H9 (cell line): ENCODE results near the gene TADA2B. TPM values are rescaled to one million over a fixed set of nuclear protein-coding genes. Genes with fewer than 3 reads are reported as not detected.

Experiments
- DNase-seq: peaks from one replicate; pipeline ENCODE4 v3.0.0-alpha.2; 2017
- H2AFZ ChIP-seq: one replicate; pipeline ENCODE4 v1.6.1; 2013; ENCODE audit warnings: mild to moderate bottlenecking, low read length, control low read depth, moderate library complexity
- H2AK5ac ChIP-seq: 2 replicates; pipeline ENCODE4 v1.6.1; 2013; ENCODE audit warnings: low read length, control low read depth, mixed read lengths; ENCODE audit not compliant: insufficient read length
- H2BK120ac ChIP-seq: one replicate; pipeline ENCODE4 v1.6.1; 2013; ENCODE audit warnings: low read depth, mild to moderate bottlenecking, low read length, control low read depth, inconsistent platforms; ENCODE audit not compliant: poor library complexity, severe bottlenecking
- H2BK12ac ChIP-seq: 2 replicates; pipeline ENCODE4 v1.6.1; 2013; ENCODE audit warnings: low read length, control low read depth, mixed read lengths, low read depth; ENCODE audit not compliant: insufficient read length
- H2BK15ac ChIP-seq: 2 replicates; pipeline ENCODE4 v1.6.1; 2013; ENCODE audit warnings: low read depth, low read length, control low read depth
- H2BK20ac ChIP-seq: one replicate; pipeline ENCODE4 v1.6.1; 2013; ENCODE audit warnings: low read depth, mild to moderate bottlenecking, low read length, control low read depth, inconsistent platforms; ENCODE audit not compliant: poor library complexity, severe bottlenecking
- H2BK5ac ChIP-seq: 2 replicates; pipeline ENCODE4 v1.6.1; 2013; ENCODE audit warnings: low read length, control low read depth, mixed read lengths; ENCODE audit not compliant: insufficient read length
- H3K14ac ChIP-seq: 2 replicates; pipeline ENCODE4 v1.6.1; 2013; ENCODE audit warnings: low read length, control low read depth; ENCODE audit not compliant: insufficient read depth
- H3K18ac ChIP-seq: 2 replicates; pipeline ENCODE4 v1.6.1; 2013; ENCODE audit warnings: low read depth, mild to moderate bottlenecking, mixed read lengths, low read length, control low read depth; ENCODE audit not compliant: insufficient read length
- H3K23ac ChIP-seq: 2 replicates; pipeline ENCODE4 v1.6.1; 2013; ENCODE audit warnings: low read length, control low read depth, mixed read lengths, low read depth; ENCODE audit not compliant: insufficient read length
- H3K23me2 ChIP-seq: 2 replicates; pipeline ENCODE4 v1.6.1; 2013; ENCODE audit warnings: low read depth, mild to moderate bottlenecking, mixed read lengths, low read length, control low read depth; ENCODE audit not compliant: insufficient read length, poor library complexity, severe bottlenecking
- H3K27ac ChIP-seq: 2 replicates; pipeline ENCODE4 v1.5.1; 2013; ENCODE audit warnings: low read length, control low read depth, mixed read lengths, low read depth; ENCODE audit not compliant: insufficient read length
- H3K27me3 ChIP-seq: 2 replicates; pipeline ENCODE4 v1.6.1; 2013; ENCODE audit warnings: low read length, control low read depth, inconsistent platforms; ENCODE audit not compliant: insufficient read depth
- H3K4ac ChIP-seq: 2 replicates; pipeline ENCODE4 v1.6.1; 2013; ENCODE audit warnings: low read depth, mild to moderate bottlenecking, control low read depth, inconsistent platforms, low read length, moderate library complexity
- H3K4me1 ChIP-seq: 2 replicates; pipeline ENCODE4 v1.6.1; 2013; ENCODE audit warnings: low read length, control low read depth, inconsistent platforms; ENCODE audit not compliant: insufficient read depth
- H3K4me2 ChIP-seq: 2 replicates; pipeline ENCODE4 v1.6.1; 2013; ENCODE audit warnings: low read length, control low read depth, mixed read lengths; ENCODE audit not compliant: insufficient read length, insufficient read depth
- H3K56ac ChIP-seq: 2 replicates; pipeline ENCODE4 v1.6.1; 2013; ENCODE audit warnings: low read depth, mild to moderate bottlenecking, mixed read lengths, low read length, control low read depth; ENCODE audit not compliant: insufficient read length
- H3K79me1 ChIP-seq: 2 replicates; pipeline ENCODE4 v1.6.1; 2013; ENCODE audit warnings: low read depth, mild to moderate bottlenecking, moderate library complexity, low read length, control low read depth, inconsistent platforms; ENCODE audit not compliant: insufficient read depth, poor library complexity, severe bottlenecking
- H3K79me2 ChIP-seq: 2 replicates; pipeline ENCODE4 v1.6.1; 2013; ENCODE audit warnings: low read length, control low read depth, inconsistent platforms; ENCODE audit not compliant: insufficient read depth
- H3K9ac ChIP-seq: 2 replicates; pipeline ENCODE4 v1.6.1; 2013; ENCODE audit warnings: low read length, control low read depth, mixed read lengths; ENCODE audit not compliant: insufficient read length; ENCODE audit errors: extremely low read depth
- H3K9me3 ChIP-seq: one replicate; pipeline ENCODE4 v1.6.1; 2013; ENCODE audit warnings: low read depth, low read length, inconsistent platforms; ENCODE audit not compliant: control insufficient read depth
- H3T11ph ChIP-seq: one replicate; pipeline ENCODE4 v1.6.1; 2013; ENCODE audit warnings: mild to moderate bottlenecking, low read length, control low read depth, inconsistent platforms
- H4K20me1 ChIP-seq: one replicate; pipeline ENCODE4 v1.6.1; 2013; ENCODE audit not compliant: control insufficient read depth, insufficient read length, insufficient read depth
- H4K5ac ChIP-seq: 2 replicates; pipeline ENCODE4 v1.6.1; 2013; ENCODE audit warnings: low read depth, mild to moderate bottlenecking, mixed read lengths, low read length, control low read depth; ENCODE audit not compliant: insufficient read length
- H4K8ac ChIP-seq: replicated peaks from 2 replicates; pipeline ENCODE4 v1.6.1; 2013; ENCODE audit warnings: low read length, control low read depth, mixed read lengths, low read depth; ENCODE audit not compliant: insufficient read length
- H4K91ac ChIP-seq: 2 replicates; pipeline ENCODE4 v1.6.1; 2013; ENCODE audit warnings: low read depth, mild to moderate bottlenecking, moderate library complexity, mixed read lengths, low read length, control low read depth; ENCODE audit not compliant: insufficient read length
- H3K27ac Mint-ChIP-seq, 3 experiments: 2 replicates in 2 of 3; 3 replicates in 1 of 3; pipeline ENCODE4 v1.8.0; 2020 to 2021; ENCODE audit warnings: mixed read lengths in 3 of 3, mild to moderate bottlenecking in 1 of 3, moderate library complexity in 1 of 3
- H3K27me3 Mint-ChIP-seq: 2 replicates; pipeline ENCODE4 v1.8.0; 2021; ENCODE audit warnings: low read depth, mild to moderate bottlenecking, moderate library complexity, mixed read lengths
- H3K36me3 Mint-ChIP-seq, 3 experiments: 2 replicates in 2 of 3; 3 replicates in 1 of 3; pipeline ENCODE4 v1.8.0; 2020 to 2021; ENCODE audit warnings: low read depth in 3 of 3, mixed read lengths in 3 of 3; ENCODE audit not compliant: insufficient read depth in 1 of 3
- H3K4me1 Mint-ChIP-seq, 2 experiments: 2 replicates each; pipeline ENCODE4 v1.8.0; 2020; ENCODE audit warnings: mixed read lengths in 2 of 2
- H3K4me3 Mint-ChIP-seq, 2 experiments: 2 replicates in 1 of 2; 3 replicates in 1 of 2; pipeline ENCODE4 v1.8.0; 2020 to 2021; ENCODE audit warnings: mild to moderate bottlenecking in 2 of 2, mixed read lengths in 2 of 2, moderate library complexity in 1 of 2
- H3K9me3 Mint-ChIP-seq, 2 experiments: 2 replicates in 1 of 2; 3 replicates in 1 of 2; pipeline ENCODE4 v1.8.0; 2020; ENCODE audit warnings: mild to moderate bottlenecking in 2 of 2, mixed read lengths in 2 of 2, moderate library complexity in 1 of 2
- CTCF ChIP-seq: fragments of 200-600 bp; sonication (generic); conservative IDR thresholded peaks from 3 replicates; pipeline ENCODE4 v1.8.0; 2021; ENCODE audit warnings: antibody characterized with exemption, mild to moderate bottlenecking
- WGBS: extraction: QIAGEN DNeasy Blood & Tissue Kit; methylation state at CpG from one replicate; pipeline ENCODE4 v1.1.7; 2013; ENCODE audit warnings: missing lambda C conversion rate, low lambda C conversion rate, mixed read lengths; ENCODE audit not compliant: insufficient read length; ENCODE audit errors: extremely low coverage; 5-methylcytosine and 5-hydroxymethylcytosine counted together
- total RNA-seq: library from RNA; stranded (reverse); gene quantifications from 2 replicates; pipeline ENCODE4 v1.2.1, GENCODE V29; 2021

The TADA2B gene
- total RNA-seq, 1 experiment from 2014 or later, result 14.0 TPM

GRCh38 chr4:7009564-7009963, 33.6 kb upstream of the TADA2B start:
- Histone ChIP-seq H3K79me1 (no peaks in the 10 kb centered on the region), H2BK15ac (no peak overlapping the region), H4K20me1 (no peaks in the 10 kb centered on the region), H3K14ac (no peak overlapping the region), H4K91ac (no peak overlapping the region), H3T11ph (no peak overlapping the region), H3K4me1 (peaks cover 4% of the 10 kb centered on the region), H2BK120ac (no peak overlapping the region), H3K27me3 (no peaks in the 10 kb centered on the region), H4K8ac (no peak overlapping the region), H3K27ac (no peak overlapping the region), H3K9me3 (no peaks in the 10 kb centered on the region), H3K4me2 (no peak overlapping the region), H3K79me2 (no peaks in the 10 kb centered on the region), H2AFZ (no peak overlapping the region), H3K56ac (no peak overlapping the region), H2AK5ac (no peak overlapping the region), H2BK5ac (no peak overlapping the region), H3K23me2 (no peaks in the 10 kb centered on the region), H2BK12ac (no peak overlapping the region), H3K4ac (no peak overlapping the region), H3K23ac (no peak overlapping the region), H3K9ac (no peak overlapping the region), H3K18ac (no peak overlapping the region), H4K5ac (no peak overlapping the region), H2BK20ac (no peak overlapping the region)
- no peak for TF ChIP-seq CTCF
- no peak for DNase-seq
- no peaks in the 10 kb centered on the region for H3K9me3 Mint-ChIP-seq
- H3K4me3 Mint-ChIP-seq, result no peak overlapping the region
- peaks cover 26 to 34% of the 10 kb centered on the region in 2 experiments for H3K4me1 Mint-ChIP-seq
- no peak overlapping the region for H3K27ac Mint-ChIP-seq
- no peaks in the 10 kb centered on the region for H3K27me3 Mint-ChIP-seq
- peaks cover 28 to 77% (median 61%) of the 10 kb centered on the region in 3 experiments; a peak in 6 of 7 replicates for H3K36me3 Mint-ChIP-seq
- WGBS, result no CpG with 5 or more reads among the region's 5 CpGs
